GM18520 (cell line): ENCODE data around the gene VWA8.
"Not testable (repeated sequence)": the region's sequence is repeated elsewhere in the genome, so short reads cannot be mapped to it uniquely, and the experiment has no call there.

ENCODE experiments used
- ATAC-seq: cut with Tn5 transposase; IDR thresholded peaks from one replicate; pipeline ENCODE4 v1.9.1; 2021; ENCODE audit not compliant: unreplicated experiment

The VWA8 gene

DNA sequence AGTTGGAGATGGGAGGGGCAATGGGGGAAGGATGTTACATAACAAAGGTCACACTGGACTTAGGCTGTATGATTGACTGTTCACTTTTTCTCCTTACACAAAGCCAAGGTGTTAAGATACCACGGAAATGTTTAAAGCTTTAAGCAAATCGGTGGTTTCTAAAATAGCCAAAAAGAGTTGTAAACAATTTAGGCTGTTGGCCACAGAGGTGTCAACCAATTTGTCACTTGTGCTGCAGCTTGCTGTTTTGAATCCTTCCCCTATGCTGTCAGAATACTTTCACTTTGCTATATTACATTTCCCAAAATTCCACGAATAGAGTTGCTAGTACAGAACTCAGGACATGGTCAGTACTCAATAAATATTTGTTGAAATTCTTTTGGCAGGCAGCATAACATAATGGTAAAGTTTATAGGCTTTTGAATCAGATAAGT is 149.3 kb downstream of the VWA8 start:
- peak; percentile 81 for ATAC-seq

DNA sequence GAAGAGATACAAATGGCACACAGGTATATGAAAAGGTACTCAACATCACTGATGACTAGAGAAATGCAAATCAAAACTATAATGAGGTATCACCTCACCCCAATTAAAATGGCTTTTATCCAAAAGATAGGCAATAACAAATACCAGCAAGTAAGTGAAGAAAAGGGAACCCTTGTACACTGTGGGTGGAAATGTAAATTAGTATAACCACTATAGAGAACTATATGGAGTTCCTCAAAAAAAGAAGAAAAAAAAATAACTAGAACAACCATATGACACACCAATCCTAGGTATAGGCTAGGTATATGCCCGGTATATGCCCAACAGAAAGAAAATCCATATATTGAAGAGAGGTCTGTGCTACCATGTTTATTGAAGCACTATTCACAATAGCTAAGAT is 150.9 kb downstream of the VWA8 start:
- ATAC-seq: no peak

DNA sequence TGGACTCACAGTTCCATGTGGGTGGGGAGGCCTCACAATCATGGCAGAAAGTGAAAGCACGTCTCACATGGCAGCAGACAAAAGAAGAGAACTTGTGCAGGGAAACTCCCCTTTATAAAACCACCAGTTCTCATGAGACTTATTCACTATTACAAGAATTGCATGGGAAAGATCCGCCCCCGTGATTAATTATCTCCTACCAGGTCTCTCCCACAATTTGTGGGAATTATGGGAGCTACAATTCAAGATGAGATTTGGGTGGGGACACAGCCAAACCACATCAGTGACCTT is 157.5 kb downstream of the VWA8 start:
- not testable (repeated sequence) for ATAC-seq

DNA sequence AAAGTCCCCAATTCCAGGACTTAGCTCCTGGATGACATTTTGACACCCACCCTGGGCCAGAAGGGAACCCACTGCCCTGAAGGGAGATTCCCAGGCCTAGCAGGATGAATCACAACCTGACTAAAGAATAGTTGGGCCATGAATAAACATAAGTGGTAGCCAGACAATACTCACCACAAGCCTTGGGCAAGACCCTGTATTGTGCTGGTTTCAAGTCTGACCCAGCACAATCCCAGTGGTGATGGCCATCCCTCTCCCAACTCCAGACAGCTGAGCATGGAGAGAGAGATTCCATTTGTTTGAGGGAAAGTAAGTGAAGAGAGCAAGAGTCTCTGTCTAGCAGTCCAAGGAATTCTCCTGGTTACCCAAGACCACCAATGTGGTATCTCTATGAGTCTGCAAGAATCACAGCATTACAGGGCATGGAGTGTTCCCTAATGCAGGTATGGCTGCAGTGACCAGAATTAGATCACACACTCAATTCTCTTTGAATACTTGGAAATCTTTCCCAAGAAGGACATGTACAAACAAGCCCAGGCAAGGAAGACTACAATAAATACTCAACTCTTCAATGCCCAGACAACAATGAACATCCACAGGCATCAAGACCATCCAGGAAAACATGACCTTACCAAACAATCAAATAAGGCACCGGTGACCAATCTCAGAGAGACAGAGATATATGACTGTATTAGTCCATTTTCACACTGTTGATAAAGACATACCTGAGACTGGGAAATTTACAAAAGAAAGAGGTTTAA is 158.0 kb downstream of the VWA8 start:
- ATAC-seq: no peak

DNA sequence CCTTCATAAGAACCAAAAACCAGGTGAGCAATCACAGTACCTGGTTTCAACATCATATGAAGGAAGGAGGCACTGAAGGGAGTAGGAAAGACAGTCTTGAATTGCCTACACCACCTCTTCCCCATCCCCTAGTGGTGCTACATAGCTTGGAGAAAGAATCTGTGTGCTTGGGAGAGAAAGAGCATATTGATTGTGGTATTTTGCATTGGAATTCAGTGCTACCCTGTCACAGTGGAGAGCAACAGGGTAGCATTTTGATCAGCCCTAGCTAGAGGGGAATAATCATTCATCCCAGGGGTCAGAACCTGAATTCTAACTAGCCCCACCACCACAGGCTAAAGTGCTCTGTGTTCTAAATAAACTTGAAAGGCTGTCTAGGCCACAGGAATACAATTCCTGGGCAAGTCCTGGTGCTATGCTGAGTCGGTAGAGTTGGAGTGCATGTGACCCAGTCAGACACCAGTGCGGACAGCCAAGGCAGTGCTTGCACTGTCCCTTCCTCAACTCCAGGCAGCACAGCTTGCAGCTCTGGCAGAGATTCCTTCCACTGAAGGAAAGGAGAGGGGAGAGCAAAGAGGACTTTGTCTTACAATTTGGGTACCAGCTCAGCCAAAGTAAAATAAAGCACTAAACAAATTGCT is 158.7 kb downstream of the VWA8 start:
- ATAC-seq: no peak

DNA sequence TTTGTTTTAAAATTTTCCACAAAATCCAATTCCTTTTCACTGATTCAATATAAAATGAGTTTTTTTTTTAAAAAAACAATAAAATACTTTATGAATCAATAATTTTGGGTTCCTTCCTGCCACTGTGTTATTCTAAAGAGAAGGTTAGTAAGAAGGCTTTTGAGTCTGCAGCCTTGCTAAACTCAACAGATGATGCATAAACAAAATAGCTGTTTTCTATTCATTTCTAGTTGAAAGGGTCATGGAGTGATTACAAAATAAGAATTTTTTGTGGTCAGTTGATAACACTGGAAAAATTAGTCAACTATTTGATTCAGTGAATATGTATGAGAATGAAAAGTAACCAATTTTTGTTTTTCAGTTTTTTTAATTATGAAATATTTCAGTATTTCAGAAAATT is 169.9 kb downstream of the VWA8 start:
- ATAC-seq: no peak

DNA sequence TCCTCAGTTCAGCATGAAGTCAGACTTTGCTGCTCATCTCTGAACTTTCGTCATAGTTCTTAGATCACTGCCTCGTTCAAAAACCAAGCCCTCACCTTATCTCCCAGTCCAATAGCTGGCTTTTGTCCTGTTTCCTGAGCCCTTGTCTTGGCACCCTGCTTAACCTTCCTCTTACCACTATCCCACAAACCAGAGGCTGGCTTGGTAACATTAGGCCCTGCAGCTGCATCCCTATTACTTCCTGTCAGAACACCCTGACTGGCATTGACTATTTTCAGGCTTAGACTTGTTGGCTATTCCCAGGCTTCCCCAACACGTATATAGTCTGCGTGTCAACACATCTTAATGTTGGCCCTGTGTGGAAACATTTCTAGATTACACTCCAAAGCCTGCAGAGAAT is 172.4 kb downstream of the VWA8 start:
- ATAC-seq: no peak

DNA sequence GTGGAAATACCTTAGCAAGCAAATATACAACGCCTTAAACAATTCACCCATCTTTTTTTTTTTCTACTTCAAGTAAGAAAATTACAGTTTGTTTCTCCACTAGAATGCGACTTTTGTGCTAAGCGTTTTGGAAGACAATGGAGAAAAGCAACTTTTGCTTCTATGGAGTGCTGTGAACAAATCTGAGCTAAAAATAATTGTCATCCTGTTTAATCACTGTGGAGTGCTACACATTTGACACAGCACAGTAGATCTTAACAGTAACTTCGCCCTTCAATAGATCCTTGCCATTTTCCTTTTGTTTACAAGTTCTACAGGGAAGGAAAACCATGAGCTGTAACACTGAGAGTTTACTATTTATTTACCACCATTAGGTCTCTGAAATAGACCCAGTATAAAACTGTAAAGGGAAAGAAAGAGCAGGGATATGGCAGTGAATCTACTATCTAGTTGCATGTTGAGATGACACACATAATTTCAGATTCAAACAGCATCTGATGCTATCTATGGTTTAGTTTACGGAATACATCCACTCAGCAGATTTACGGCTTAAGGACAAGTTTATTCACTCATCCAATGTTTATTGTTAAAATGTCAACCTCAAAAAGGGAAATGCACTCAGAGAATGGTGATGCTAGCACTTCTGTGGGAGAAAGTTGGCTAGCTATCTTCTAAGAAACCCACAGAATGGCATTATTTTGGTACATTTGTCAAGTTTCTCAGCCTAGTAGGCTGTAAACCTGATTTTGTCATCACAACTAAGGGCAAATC is 175.3 kb downstream of the VWA8 start:
- no peak for ATAC-seq

DNA sequence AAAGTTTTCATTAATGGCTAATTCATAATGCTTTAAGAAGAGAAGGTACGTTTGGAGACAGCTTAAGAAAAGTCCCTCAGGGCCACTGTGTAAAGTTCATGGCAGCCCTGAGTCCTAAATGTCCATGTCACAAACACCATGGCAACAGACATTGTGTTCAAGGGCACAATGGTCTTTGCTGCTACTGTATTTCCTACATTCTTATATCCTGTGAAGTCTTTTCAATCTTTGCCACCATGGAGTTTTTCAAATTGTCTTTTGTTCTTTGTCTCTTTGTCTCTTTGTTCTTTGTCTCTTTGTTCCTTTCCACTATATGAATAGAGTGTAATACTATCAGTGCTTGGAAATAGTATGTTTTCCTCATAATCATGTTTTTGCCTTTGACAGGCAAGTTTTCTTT is 178.8 kb downstream of the VWA8 start:
- ATAC-seq: no peak

DNA sequence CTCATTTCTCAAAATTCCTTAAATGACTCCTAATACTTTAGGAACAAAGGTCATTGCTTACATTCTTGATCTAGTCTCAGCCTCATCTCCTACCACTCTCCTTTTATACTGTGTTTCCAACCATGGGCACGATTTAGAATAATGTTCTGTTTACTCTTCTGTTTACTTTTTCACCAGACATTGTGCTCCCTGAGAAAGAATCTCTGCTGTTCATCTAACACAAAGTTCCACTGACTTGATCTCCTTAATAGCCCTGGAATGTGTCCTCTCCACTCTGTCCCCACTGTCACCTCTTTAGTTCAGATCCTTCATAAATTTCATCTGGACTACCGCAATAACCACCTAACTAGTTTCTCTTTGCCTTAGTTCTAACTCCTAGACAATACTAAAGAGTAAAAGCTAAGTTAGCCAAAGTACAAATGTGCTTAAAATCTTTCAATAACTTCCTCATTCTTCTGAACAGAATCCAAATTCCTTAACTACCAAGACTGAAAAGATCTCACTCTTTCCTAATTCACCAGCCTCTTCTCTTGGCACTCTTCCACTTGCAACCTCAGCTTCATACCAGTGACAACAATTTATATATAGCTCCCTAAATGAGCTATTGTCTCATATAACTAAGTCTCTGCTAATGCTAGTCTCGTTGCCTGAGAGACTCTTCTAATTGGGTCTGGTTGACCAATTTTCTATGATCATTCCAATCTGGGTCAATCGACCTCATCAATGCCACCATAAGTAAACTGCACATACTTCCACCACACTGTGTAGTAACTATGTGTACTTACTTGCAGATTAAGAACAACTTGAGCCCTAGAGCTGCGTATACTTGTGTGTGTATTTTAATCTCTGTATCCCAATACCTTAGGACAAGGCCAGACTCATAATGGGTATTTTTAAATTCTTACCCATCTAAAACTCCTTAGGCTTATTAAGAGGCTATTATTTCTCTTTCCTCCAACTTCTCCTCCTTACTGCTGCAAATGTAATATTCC is 179.9 kb downstream of the VWA8 start:
- ATAC-seq: no peak

DNA sequence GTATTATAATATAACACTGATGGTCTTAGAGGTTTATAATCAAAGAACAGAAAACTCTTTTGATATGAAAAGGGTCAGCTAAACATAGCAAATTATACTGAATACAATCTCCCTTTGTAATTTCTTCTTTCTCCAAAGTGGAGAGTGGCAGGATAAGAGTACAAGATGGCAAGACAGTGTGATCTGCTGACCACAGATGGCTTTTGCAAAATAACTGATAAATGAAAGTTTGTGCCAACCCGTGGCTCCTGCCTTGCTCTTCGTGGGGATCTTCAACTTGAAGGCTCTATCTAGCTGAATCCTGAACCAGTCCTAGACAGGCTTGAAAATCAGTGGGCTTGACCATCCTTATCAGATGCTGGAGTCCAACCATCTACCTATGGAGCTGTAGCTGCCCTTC is 185.7 kb downstream of the VWA8 start:
- ATAC-seq: no peak

DNA sequence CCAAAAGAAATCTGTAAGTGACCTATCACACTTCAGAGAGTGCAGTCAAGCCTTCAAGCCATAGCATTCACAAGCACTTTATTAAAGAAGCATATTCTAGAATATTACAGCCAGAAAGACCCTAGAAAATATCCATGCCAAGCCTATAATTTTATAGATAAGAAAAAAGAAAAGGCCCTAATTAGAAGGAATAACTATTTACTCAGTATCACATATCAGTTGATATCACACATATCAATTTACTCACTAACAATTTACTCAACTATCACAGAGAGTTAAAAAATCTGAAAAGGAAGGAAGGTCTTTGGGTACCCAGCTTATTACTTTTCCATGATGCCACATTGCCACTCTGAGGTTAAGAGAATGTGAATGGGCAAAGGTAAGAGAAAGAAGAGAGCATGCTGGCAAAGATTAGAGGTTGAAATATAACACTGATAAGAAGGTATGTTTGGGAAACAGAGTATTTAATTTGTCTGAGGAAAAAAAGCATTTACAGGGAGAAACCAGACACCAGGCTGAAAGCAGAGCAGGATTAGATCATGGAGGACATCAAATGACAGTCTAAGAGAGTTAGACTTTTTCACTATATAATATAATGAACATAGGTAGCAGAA is 186.2 kb downstream of the VWA8 start:
- ATAC-seq: no peak

DNA sequence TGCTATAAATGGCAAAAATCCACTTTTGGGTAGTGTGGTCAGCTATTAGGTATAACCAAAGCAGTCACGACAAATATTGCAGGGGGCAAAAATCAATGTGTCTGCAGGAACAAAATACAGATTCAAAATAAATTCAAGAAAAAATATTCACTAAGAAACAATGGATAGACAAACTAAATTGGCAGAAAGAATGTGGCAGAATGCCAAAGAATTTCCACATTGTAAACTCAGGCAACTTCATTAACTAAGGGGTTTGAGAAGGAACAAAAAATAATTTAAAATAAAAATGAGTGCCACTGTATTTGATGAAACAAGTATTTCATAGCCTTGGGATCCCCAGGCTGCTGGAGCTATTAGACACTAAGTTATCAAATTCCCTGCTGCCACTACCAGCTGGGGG is 193.1 kb downstream of the VWA8 start:
- no peak for ATAC-seq

DNA sequence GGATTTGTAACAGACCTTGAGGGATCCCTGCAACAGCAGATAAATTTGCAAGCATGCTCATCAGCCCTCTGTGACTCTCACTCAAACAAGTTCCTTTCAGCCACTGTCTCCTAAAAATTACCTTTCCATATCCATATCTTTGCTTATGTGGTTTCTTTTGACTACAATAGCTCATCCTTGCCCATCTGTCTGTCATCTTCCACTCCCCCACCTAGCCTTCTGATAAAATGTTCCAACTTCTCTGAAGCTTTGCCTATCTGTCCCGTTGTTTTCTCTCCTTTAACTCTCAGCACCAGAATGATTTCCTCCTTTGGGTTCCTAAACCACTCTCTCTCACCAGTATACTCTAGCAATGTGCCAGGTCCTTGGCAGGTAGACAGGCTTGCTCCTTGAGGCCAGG is 194.5 kb downstream of the VWA8 start:
- ATAC-seq: no peak

DNA sequence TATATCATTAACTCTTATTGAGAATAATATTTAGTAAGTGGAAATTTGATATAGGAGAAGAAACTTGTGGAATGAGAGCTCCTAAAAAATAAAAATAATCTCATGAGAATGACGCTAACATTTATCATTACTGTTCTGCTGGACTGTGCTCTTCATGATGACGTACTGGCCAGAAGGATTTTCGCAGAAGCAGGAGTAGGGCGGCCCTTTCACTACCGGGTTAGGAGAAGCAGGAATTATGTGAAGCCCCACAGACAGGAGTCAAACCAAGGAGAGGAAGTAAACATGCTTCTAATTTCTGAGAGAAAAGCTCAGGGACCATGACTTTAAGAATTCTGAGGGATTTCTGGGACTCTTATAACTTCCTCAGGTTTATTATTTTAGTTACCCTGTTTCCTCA is 195.1 kb downstream of the VWA8 start:
- no peak for ATAC-seq

DNA sequence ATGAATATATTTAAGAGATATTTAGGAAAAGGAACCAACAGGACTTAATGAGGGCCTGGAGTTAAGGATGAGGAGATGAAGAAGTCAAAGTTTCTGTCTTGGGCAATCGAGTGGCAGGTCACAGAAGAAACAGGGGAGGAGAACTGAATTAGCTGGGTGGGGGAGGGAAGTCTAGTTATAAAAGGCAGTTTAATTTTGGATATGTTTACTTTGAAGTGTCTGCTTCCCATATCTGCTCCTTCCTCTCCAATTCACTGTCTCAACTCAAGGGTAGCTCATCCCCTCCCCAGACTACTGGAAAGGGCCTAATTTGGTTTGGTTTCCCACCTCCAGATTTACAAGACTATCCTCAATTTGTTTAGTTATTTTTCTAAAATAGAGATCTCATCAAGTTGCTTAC is 195.9 kb downstream of the VWA8 start:
- ATAC-seq: no peak

DNA sequence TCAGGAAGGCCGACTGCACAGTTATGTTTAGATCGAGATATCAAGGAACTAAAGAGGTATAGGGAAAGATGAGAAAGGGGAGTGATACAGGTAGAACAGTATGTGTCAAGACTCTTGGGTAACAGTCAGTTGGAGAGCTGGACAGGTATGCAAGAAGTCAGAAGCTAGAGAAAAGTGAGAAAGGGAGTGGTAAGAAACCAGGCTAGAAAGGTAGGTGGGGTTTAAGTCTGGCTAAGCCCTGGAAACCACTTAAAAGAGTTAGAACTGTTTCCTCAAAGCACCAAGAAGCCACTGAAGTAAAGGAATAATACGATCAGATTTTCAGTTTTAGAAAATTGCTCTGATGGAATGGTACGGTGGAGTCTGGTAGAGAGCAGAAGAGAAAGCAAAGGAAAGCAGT is 196.4 kb downstream of the VWA8 start:
- ATAC-seq: no peak

DNA sequence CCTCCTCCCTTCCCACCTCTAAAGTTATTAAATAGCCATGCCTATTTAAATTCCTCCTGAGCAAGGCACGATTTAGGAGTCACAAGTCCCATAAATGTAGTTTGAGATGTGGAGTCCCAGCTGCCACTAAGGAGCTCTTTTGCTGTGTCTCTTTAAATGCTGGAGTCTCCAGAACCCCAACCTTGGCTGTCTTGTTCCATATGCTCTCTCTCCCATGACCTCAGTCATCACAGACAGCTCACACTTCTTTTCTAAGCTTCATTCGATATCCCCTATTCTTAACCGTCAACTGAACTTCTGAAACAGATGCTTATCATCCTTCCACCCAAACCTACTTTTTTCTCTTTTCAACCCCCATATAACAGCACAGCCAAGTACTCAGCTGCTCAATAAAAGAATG is 197.1 kb downstream of the VWA8 start:
- ATAC-seq: no peak

DNA sequence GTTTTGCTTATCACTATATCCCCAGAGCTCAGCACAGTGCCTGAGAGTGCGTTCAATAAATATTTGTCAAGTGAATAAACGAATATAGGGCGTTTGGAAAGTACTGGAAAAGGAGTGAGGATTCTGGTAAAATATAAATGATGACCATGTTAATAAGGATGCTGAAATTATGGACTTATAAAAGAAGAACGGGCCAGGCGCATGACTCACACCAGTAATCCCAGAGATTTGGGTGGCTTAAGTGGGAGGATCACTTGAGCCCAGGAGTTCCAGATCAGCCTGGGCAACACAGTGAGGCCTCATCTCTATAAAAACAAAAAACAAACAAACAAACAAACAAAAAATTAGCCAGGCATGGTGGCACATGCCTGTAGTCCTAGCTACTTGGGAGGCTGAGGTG is 198.1 kb downstream of the VWA8 start:
- ATAC-seq: no peak

DNA sequence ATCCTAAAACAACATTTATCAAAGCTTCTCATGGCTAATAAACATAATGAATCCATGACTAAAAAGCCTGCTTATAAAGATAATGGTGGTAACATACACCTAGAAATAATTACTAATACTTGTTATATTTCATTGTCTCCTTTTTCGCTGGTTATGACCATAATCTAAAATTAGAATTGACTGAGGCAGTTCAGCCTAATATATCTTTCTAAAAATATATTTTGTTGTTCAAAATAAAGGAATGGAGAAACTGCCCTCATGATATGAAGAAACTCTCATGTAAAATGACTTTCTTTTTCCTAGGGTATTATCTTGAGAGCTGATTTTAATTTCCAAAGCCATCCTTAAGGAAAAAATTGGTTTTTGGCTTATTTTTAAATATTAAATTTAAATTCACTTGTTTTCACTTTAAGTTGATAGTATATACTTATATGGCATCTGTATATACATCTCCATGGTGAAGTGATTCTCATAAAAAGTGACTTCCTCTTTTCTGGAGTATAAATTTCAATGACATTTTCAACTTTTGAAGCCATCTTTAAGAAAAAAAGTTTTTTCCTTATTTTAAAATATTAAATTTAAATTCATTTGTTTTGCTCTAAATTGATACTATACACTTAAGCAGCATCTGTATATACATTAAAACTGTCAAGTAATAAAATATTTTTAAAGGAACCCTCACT is 204.6 kb downstream of the VWA8 start:
- no peak for ATAC-seq
